Neural progenitor cell (in vitro differentiated cells): ENCODE measurements around the gene NBEA.

Source experiments
- EZH2 ChIP-seq: fragments of 200-600 bp; sonication (generic); IDR thresholded peaks from 2 replicates; pipeline ENCODE4 v1.6.1; 2017; ENCODE audit warnings: antibody characterized with exemption, mild to moderate bottlenecking, moderate library complexity
- TF ChIP-seq, protein P1 (sequence below): fragments of 200-600 bp; sonication (generic); IDR thresholded peaks from 2 replicates; pipeline ENCODE4 v1.5.1; 2017; ENCODE audit warnings: antibody characterized with exemption, mild to moderate bottlenecking

- TF ChIP-seq EZH2 = no peak
- TF ChIP-seq, protein P1, sequence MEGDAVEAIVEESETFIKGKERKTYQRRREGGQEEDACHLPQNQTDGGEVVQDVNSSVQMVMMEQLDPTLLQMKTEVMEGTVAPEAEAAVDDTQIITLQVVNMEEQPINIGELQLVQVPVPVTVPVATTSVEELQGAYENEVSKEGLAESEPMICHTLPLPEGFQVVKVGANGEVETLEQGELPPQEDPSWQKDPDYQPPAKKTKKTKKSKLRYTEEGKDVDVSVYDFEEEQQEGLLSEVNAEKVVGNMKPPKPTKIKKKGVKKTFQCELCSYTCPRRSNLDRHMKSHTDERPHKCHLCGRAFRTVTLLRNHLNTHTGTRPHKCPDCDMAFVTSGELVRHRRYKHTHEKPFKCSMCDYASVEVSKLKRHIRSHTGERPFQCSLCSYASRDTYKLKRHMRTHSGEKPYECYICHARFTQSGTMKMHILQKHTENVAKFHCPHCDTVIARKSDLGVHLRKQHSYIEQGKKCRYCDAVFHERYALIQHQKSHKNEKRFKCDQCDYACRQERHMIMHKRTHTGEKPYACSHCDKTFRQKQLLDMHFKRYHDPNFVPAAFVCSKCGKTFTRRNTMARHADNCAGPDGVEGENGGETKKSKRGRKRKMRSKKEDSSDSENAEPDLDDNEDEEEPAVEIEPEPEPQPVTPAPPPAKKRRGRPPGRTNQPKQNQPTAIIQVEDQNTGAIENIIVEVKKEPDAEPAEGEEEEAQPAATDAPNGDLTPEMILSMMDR = no peak
Observed at GRCh38 chr13:35046587-35046986, 104.5 kb downstream of the NBEA start.
